ENCODE results near the gene RAET1E. TPM values are rescaled to one million over a fixed set of nuclear protein-coding genes. Genes with fewer than 3 reads are reported as not detected.
A peak's percentile ranks its signal among the peaks of the same experiment; 100 is the strongest.
"Not testable (repeated sequence)": the region's sequence is repeated elsewhere in the genome, so short reads cannot be mapped to it uniquely, and the experiment has no call there.

RAET1E gene
- total RNA-seq, 1 donor from 2014 or later: not detected

- Histone ChIP-seq H3K27me3 (ENCODE audit: control insufficient read depth, insufficient read depth, low read length) (peaks cover 12% of the 10 kb centered on the region), H3K36me3 (ENCODE audit: control insufficient read depth, insufficient read depth, low read length) (no peaks in the 10 kb centered on the region), H3K4me3 (ENCODE audit: low read depth, low read length) (no peak overlapping the region)
- DNase-seq (ENCODE audit: low read depth): no peak
- TF ChIP-seq, protein P1, sequence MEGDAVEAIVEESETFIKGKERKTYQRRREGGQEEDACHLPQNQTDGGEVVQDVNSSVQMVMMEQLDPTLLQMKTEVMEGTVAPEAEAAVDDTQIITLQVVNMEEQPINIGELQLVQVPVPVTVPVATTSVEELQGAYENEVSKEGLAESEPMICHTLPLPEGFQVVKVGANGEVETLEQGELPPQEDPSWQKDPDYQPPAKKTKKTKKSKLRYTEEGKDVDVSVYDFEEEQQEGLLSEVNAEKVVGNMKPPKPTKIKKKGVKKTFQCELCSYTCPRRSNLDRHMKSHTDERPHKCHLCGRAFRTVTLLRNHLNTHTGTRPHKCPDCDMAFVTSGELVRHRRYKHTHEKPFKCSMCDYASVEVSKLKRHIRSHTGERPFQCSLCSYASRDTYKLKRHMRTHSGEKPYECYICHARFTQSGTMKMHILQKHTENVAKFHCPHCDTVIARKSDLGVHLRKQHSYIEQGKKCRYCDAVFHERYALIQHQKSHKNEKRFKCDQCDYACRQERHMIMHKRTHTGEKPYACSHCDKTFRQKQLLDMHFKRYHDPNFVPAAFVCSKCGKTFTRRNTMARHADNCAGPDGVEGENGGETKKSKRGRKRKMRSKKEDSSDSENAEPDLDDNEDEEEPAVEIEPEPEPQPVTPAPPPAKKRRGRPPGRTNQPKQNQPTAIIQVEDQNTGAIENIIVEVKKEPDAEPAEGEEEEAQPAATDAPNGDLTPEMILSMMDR (IDR thresholded peaks at IDR 0.05; ENCODE audit: insufficient read depth, low read length, poor library complexity, severe bottlenecking): no peak
Observed at GRCh38 chr6:149924206-149924932, 26.5 kb upstream of the RAET1E start.

DNA sequence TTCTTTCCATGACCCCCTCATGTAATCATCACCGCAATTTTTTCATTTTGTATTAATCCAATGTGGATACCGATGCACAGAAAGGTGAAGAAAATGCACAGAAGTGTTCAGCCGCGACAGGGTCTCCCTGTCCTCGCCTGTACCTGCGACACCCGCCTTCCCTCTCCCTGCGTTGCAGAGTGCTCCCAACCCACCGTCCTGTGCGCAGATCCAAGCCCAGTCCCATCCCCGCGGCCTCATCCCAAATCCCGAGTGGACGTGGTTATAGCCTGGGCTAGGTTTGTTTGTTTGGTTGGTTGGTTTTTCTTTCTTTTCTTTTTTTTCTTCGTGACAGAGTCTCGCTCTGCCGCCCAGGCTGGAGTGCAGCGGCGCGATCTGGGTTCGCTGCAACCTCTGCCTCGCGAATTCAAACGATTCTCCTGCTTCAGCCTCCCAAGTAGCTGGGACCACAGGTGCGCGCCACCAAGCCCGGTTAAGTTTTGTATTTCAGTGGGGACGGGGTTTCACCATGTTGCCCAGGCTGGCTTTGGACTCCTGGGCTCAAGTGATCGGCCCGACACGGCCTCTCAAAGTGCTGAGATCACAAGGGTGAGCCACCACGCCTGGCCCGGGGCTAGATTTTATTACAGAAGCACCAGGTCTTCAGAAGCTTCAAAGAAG lies 25.5 kb upstream of the RAET1E start:
- Histone ChIP-seq H3K36me3 (ENCODE audit: control insufficient read depth, insufficient read depth, low read length) (no peaks in the 10 kb centered on the region), H3K4me3 (ENCODE audit: low read depth, low read length) (peak overlapping the region; percentile 49), H3K27me3 (ENCODE audit: control insufficient read depth, insufficient read depth, low read length) (peaks cover 6% of the 10 kb centered on the region)
- no peak for DNase-seq (ENCODE audit: low read depth)
- TF ChIP-seq, protein P1 (IDR thresholded peaks at IDR 0.05; ENCODE audit: insufficient read depth, low read length, poor library complexity, severe bottlenecking): no peak

GRCh38 chr6:149922642-149923326 lies 24.9 kb upstream of the RAET1E start, which contains the start of gene RAET1G:
Gene RAET1G, minus strand, starts transcription at chr6:149923121. Its CDS starts 111 bp downstream, at chr6:149923010.
- peak; percentile 80 for DNase-seq (ENCODE audit: low read depth)
- Histone ChIP-seq H3K36me3 (ENCODE audit: control insufficient read depth, insufficient read depth, low read length) (no peaks in the 10 kb centered on the region), H3K27me3 (ENCODE audit: control insufficient read depth, insufficient read depth, low read length) (peaks cover 8% of the 10 kb centered on the region), H3K4me3 (ENCODE audit: low read depth, low read length) (peak within 1 kb of the TSS; percentile 49)
- TF ChIP-seq, protein P1 (IDR thresholded peaks at IDR 0.05; ENCODE audit: insufficient read depth, low read length, poor library complexity, severe bottlenecking): no peak

GRCh38 chr6:149922091-149922490 lies 24.2 kb upstream of the RAET1E start:
- H3K27me3 ChIP-seq (ENCODE audit: control insufficient read depth, insufficient read depth, low read length); H3K4me3 ChIP-seq (ENCODE audit: low read depth, low read length); H3K36me3 ChIP-seq (ENCODE audit: control insufficient read depth, insufficient read depth, low read length); DNase-seq (ENCODE audit: low read depth): not testable (repeated sequence)

DNA sequence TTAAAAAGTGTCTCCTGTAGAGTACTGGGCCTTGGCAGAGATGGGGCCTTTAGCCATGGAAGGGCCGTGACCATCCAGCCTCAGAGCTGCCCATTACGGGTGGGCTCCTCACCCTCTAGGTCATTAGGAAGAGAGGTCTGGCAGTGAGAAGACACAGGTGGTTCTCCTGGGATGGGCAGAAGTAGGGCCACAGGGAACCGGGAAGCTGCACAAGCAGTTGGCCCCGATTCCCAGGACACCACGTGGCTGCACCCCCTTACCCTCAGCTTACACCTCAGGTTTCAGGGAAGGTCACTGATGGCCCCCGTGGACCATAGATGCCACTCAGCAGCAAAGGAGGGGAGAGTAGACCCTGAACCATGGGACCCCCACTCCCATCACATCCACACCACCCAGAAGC lies 23.4 kb upstream of the RAET1E start:
- H3K4me3 ChIP-seq (ENCODE audit: low read depth, low read length): no peak overlapping the region
- peaks cover 8% of the 10 kb centered on the region for H3K27me3 ChIP-seq (ENCODE audit: control insufficient read depth, insufficient read depth, low read length)
- DNase-seq (ENCODE audit: low read depth): no peak
- H3K36me3 ChIP-seq (ENCODE audit: control insufficient read depth, insufficient read depth, low read length): no peaks in the 10 kb centered on the region
- TF ChIP-seq, protein P1 (IDR thresholded peaks at IDR 0.05; ENCODE audit: insufficient read depth, low read length, poor library complexity, severe bottlenecking): no peak

DNA sequence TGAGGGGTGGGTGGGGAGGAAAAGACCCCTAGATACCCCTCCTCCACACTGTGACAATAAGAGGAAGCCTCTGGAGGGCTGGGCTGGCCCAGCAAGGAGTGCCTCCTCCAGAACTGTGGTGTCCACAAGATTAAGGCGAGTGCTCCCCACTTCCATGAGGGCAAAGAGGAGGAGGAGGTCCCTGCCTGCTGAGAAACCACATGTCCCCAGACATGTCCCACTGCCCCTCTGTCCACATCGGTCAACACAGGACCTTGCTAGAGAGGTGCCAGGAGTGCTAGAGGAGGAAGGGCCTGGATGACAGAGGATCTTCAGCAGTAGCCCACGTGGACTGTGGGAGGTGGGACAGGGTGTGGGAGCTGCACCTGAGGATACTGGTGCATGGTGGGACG lies 21.9 kb upstream of the RAET1E start:
- Histone ChIP-seq H3K27me3 (ENCODE audit: control insufficient read depth, insufficient read depth, low read length) (peaks cover 8% of the 10 kb centered on the region), H3K36me3 (ENCODE audit: control insufficient read depth, insufficient read depth, low read length) (no peaks in the 10 kb centered on the region), H3K4me3 (ENCODE audit: low read depth, low read length) (no peak overlapping the region)
- TF ChIP-seq, protein P1 (IDR thresholded peaks at IDR 0.05; ENCODE audit: insufficient read depth, low read length, poor library complexity, severe bottlenecking): no peak
- no peak for DNase-seq (ENCODE audit: low read depth)

DNA sequence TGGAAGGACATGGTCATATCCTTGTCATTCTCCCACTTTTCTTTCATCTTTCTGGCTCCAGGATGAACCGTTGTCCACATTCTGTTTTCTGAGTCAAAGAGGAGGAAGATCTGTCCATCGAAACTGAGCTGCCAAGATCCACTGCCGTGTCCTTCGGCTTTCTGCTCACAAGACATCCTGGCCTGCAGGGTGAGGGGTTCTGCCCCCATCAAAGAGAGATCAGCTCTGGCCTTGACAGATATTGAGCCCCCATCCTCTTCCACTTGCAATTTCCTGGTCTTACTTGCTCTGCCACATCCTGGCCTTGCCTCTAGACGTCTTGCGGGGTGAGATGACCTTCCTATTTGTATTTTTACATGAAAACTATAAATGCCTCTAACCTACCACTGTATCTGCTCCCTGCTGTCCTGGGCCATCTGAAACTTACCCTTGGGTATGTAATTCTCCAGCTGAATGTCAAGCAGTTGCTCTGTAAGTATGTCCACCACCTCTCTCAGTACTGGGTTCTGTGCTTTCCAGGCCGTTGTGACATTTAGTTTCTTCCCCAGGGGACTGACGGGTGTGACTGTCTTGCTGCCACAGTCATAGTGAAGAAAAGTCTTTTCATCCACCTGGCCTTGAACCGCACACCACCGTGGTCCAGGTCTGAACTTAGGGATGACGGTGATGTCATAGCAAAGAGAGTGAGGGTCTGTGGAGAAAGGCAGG lies 21.4 kb upstream of the RAET1E start:
- H3K27me3 ChIP-seq (ENCODE audit: control insufficient read depth, insufficient read depth, low read length); H3K4me3 ChIP-seq (ENCODE audit: low read depth, low read length); DNase-seq (ENCODE audit: low read depth); H3K36me3 ChIP-seq (ENCODE audit: control insufficient read depth, insufficient read depth, low read length): not testable (repeated sequence)
